Peyer's patch (tissue), 4 donors: Measurements from ENCODE around the gene MMP11.

Experiments
- CTCF ChIP-seq, 6 experiments: fragments of 450-650 bp in 4 of 6; fragments of 200-600 bp in 2 of 6; sonication (generic) in 1 of 6; IDR thresholded peaks; one replicate each; pipeline ENCODE4 v1.5.1; 2017 to 2019; ENCODE audit warnings: antibody characterized with exemption in 6 of 6, mild to moderate bottlenecking in 3 of 6, moderate library complexity in 1 of 6
- POLR2A ChIP-seq, 2 donors: fragments of 450-650 bp; IDR thresholded peaks; one replicate each; pipeline ENCODE4 v1.5.1; 2017; ENCODE audit warnings: antibody characterized with exemption in 2 of 2, mild to moderate bottlenecking in 2 of 2, moderate library complexity in 2 of 2

- TF ChIP-seq CTCF (IDR thresholded peaks at IDR 0.05) (no peak), POLR2A (IDR thresholded peaks at IDR 0.05) (no peak)
Measured at GRCh38 chr22:23754980-23755636, 17.5 kb upstream of the MMP11 start.
